AG08395 (cell line): ENCODE measurements around the gene TBX5.

Experiments
- DNase-seq: peaks from one replicate; pipeline ENCODE4 v3.0.0; 2012; ENCODE audit warnings: mixed read lengths, low spot score

Gene TBX5

GRCh38 chr12:114404926-114405518 is 922 bp downstream of the TBX5 start:
- DNase-seq, result no peak

- no peak for DNase-seq
Observed at GRCh38 chr12:114404083-114404925, 1.6 kb downstream of the TBX5 start.

GRCh38 chr12:114403690-114404066 is 2.3 kb downstream of the TBX5 start:
- no peak for DNase-seq

GRCh38 chr12:114403011-114403689 is 2.8 kb downstream of the TBX5 start:
- DNase-seq, result no peak

- no peak for DNase-seq
Observed at GRCh38 chr12:114402084-114402717, 3.7 kb downstream of the TBX5 start.

GRCh38 chr12:114401328-114402083 is 4.4 kb downstream of the TBX5 start:
- DNase-seq, result no peak

- peak; percentile 65 for DNase-seq
Observed at GRCh38 chr12:114400925-114401324, 5.0 kb downstream of the TBX5 start.

GRCh38 chr12:114400361-114400811 is 5.6 kb downstream of the TBX5 start:
- DNase-seq, result no peak

GRCh38 chr12:114399664-114400211 is 6.2 kb downstream of the TBX5 start:
- no peak for DNase-seq

- DNase-seq, result no peak
Observed at GRCh38 chr12:114397978-114398881, 7.7 kb downstream of the TBX5 start.

GRCh38 chr12:114396869-114397719 is 8.8 kb downstream of the TBX5 start:
- no peak for DNase-seq

GRCh38 chr12:114396153-114396868 is 9.6 kb downstream of the TBX5 start:
- DNase-seq, result no peak

GRCh38 chr12:114395755-114396152 is 10.2 kb downstream of the TBX5 start:
- DNase-seq, result no peak

- DNase-seq, result no peak
Observed at GRCh38 chr12:114395233-114395632, 10.7 kb downstream of the TBX5 start.

- no peak for DNase-seq
Observed at GRCh38 chr12:114393569-114393968, 12.4 kb downstream of the TBX5 start.

- no peak for DNase-seq
Observed at GRCh38 chr12:114392909-114393308, 13.0 kb downstream of the TBX5 start.

- no peak for DNase-seq
Observed at GRCh38 chr12:114391088-114391487, 14.9 kb downstream of the TBX5 start.

- peak; percentile 72 for DNase-seq
Observed at GRCh38 chr12:114384739-114385138, 21.2 kb downstream of the TBX5 start.

GRCh38 chr12:114381177-114381576 is 24.8 kb downstream of the TBX5 start:
- no peak for DNase-seq
